SK-N-SH (cell line): Measurements from ENCODE around the gene GGACT. TPM values are rescaled to one million over a fixed set of nuclear protein-coding genes. Genes with fewer than 3 reads are reported as not detected.

Experiments
- CTCF ChIA-PET: fragments of 300-600, 350-600 bp; formaldehyde crosslinking; extraction: SDS; loops from one replicate; lab custom pipeline; 2021; lab: Yijun Ruan, JAX
- POLR2A ChIA-PET: fragments of 350-600 bp; sonication (Branson Sonifier 250); formaldehyde crosslinking; extraction: SDS; loops from one replicate; lab custom pipeline; 2020; ENCODE audit warnings: antibody characterized with exemption, inconsistent platforms; lab: Yijun Ruan, JAX
- DNase-seq: peaks from one replicate; pipeline ENCODE4 v3.0.0; 2012
- H2AFZ ChIP-seq: fragments of 200-600 bp; sonication (generic); 2 replicates; pipeline ENCODE4 v1.8.1; 2016; ENCODE audit warnings: antibody characterized with exemption, mild to moderate bottlenecking, low read depth
- H3F3A ChIP-seq: fragments of 200-600 bp; sonication (generic); replicated peaks from 2 replicates; pipeline ENCODE3; 2016; ENCODE audit warnings: antibody characterized with exemption, mild to moderate bottlenecking; ENCODE audit not compliant: insufficient read depth
- H3K27ac ChIP-seq, 2 experiments: fragments of 200-500 bp in 1 of 2; fragments of 200-600 bp in 1 of 2; sonication (Bioruptor generic) in 1 of 2; sonication (generic), shearing (Covaris generic) in 1 of 2; 2 replicates each; pipeline versions ENCODE4 v1.5.1 to v1.6.1; 2014 to 2016; ENCODE audit warnings: low read depth in 2 of 2, inconsistent platforms in 1 of 2, low read length in 1 of 2, mild to moderate bottlenecking in 1 of 2, mixed read lengths in 1 of 2
- H3K27me3 ChIP-seq: fragments of 200-600 bp; sonication (generic), shearing (Covaris generic); 2 replicates; pipeline ENCODE4 v1.6.1; 2016; ENCODE audit warnings: mixed run types; ENCODE audit not compliant: insufficient read depth
- H3K36me3 ChIP-seq, 2 experiments: fragments of 200-500 bp in 1 of 2; fragments of 200-600 bp in 1 of 2; sonication (Bioruptor generic) in 1 of 2; sonication (generic) in 1 of 2; replicated peaks in 1 of 2; 2 replicates each; pipeline versions ENCODE3 to v1.5.1; 2014 to 2016; ENCODE audit warnings: low read length in 1 of 2, mild to moderate bottlenecking in 1 of 2; ENCODE audit not compliant: insufficient read depth in 2 of 2, control insufficient read depth in 1 of 2
- H3K4me1 ChIP-seq, 2 experiments: fragments of 200-500 bp in 1 of 2; fragments of 200-600 bp in 1 of 2; sonication (Bioruptor generic) in 1 of 2; sonication (generic), shearing (Covaris generic) in 1 of 2; 2 replicates each; pipeline versions ENCODE4 v1.5.1 to v1.6.1; 2014 to 2016; ENCODE audit warnings: low read depth in 1 of 2, low read length in 1 of 2, mixed run types in 1 of 2; ENCODE audit not compliant: insufficient read depth in 2 of 2, control insufficient read depth in 1 of 2
- H3K4me2 ChIP-seq: fragments of 200-600 bp; sonication (generic), shearing (Covaris generic); 2 replicates; pipeline ENCODE4 v1.6.1; 2017; ENCODE audit warnings: mixed run types
- H3K4me3 ChIP-seq, 2 experiments: fragments of 200-500 bp in 1 of 2; fragments of 200-600 bp in 1 of 2; sonication (Bioruptor generic) in 1 of 2; sonication (generic), shearing (Covaris generic) in 1 of 2; 2 replicates each; pipeline versions ENCODE4 v1.5.1 to v1.8.1; 2014 to 2016; ENCODE audit warnings: low read depth in 2 of 2, inconsistent platforms in 1 of 2, low read length in 1 of 2, mild to moderate bottlenecking in 1 of 2, mixed read lengths in 1 of 2, moderate library complexity in 1 of 2
- H3K79me2 ChIP-seq: fragments of 200-600 bp; sonication (generic); 2 replicates; pipeline ENCODE4 v1.8.1; 2017; ENCODE audit warnings: mild to moderate bottlenecking; ENCODE audit not compliant: insufficient read depth
- H3K9ac ChIP-seq: fragments of 200-600 bp; sonication (generic); 2 replicates; pipeline ENCODE4 v1.6.1; 2017; ENCODE audit warnings: mixed run types
- H3K9me2 ChIP-seq: fragments of 200-600 bp; sonication (generic); 2 replicates; pipeline ENCODE4 v1.6.1; 2017; ENCODE audit warnings: mixed run types
- H3K9me3 ChIP-seq: fragments of 200-600 bp; sonication (generic); 2 replicates; pipeline ENCODE4 v1.6.1; 2017; ENCODE audit warnings: mixed run types, mild to moderate bottlenecking, moderate library complexity
- H4K20me1 ChIP-seq: fragments of 200-600 bp; sonication (generic); 2 replicates; pipeline ENCODE4 v1.6.1; 2017; ENCODE audit warnings: mild to moderate bottlenecking, mixed run types; ENCODE audit not compliant: insufficient read depth
- CHD2 ChIP-seq: fragments of 150-350 bp; IDR thresholded peaks from 2 replicates; pipeline ENCODE4 v1.6.1; 2018; ENCODE audit warnings: low read length; ENCODE audit not compliant: partially characterized antibody
- ELF1 ChIP-seq: IDR thresholded peaks from 2 replicates; pipeline ENCODE4 v1.4.0; 2012
- FOSL2 ChIP-seq: IDR thresholded peaks from 2 replicates; pipeline ENCODE4 v1.4.0; 2012; ENCODE audit warnings: low read depth, mild to moderate bottlenecking, moderate library complexity, borderline replicate concordance
- FOXM1 ChIP-seq: IDR thresholded peaks from 2 replicates; pipeline ENCODE4 v1.4.0; 2012; ENCODE audit warnings: low read depth, mild to moderate bottlenecking
- MEF2A ChIP-seq: IDR thresholded peaks from 2 replicates; pipeline ENCODE4 v1.4.0; 2012; ENCODE audit warnings: low read depth, borderline replicate concordance
- NFIC ChIP-seq: IDR thresholded peaks from 2 replicates; pipeline ENCODE4 v1.4.0; 2012; ENCODE audit warnings: borderline replicate concordance
- RFX5 ChIP-seq: IDR thresholded peaks from 2 replicates; pipeline ENCODE4 v1.6.1; 2012; ENCODE audit warnings: mild to moderate bottlenecking, improper control_type of control experiment, low read length
- SMC3 ChIP-seq: IDR thresholded peaks from 2 replicates; pipeline ENCODE4 v1.6.1; 2012; ENCODE audit warnings: low read depth, low read length, improper control_type of control experiment
- WGBS: methylation state at CpG from one replicate; pipeline ENCODE4 v1.1.6; 2017; ENCODE audit warnings: low lambda C conversion rate; 5-methylcytosine and 5-hydroxymethylcytosine counted together
- polyA plus RNA-seq, 3 experiments: library from polyadenylated mRNA; depleted of rRNA; stranded (reverse); fragments of >200 nt; gene quantifications; 2 replicates each; pipeline ENCODE4 v1.2.3, GENCODE V29; 2012
- TF ChIP-seq, protein P1 (sequence below): IDR thresholded peaks from 2 replicates; pipeline ENCODE4 v1.6.1; 2012; ENCODE audit warnings: mild to moderate bottlenecking, low read depth, low read length, moderate library complexity

The GGACT gene
- polyA plus RNA-seq, 1 of the 3 experiments (the other 2 are of a cell fraction) = 7.1 TPM

DNA sequence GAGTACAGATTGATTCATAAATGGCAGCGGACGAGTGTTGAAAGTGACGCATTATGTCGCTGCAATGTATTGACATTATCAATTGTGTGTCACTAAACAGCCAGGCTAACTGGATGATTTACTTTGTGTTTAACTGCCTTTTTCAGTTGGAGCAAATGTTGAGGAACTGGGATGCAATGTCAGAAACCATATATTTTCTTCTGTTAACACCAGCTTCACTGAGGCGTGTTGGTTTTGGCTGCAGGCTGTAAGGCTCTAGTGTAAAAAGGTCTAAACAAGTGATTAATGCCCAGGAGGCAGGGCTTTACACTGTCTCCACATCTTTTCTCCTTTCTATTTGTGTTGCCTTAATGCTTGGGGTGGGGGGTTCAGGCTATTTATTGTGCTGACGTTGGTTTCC is 80.1 kb downstream of the GGACT start:
- H3K27me3 ChIP-seq = no peaks in the 10 kb centered on the region
- H4K20me1 ChIP-seq = no peaks in the 10 kb centered on the region
- no peaks in the 10 kb centered on the region for H3K9me3 ChIP-seq
- 99% methylated on average over 6 of the region's 6 CpGs for WGBS
- H3K79me2 ChIP-seq = no peaks in the 10 kb centered on the region
- no peak overlapping the region for H3K4me2 ChIP-seq
- H2AFZ ChIP-seq = no peak overlapping the region
- no peak for DNase-seq
- POLR2A ChIA-PET = no interaction called here
- no peaks in the 10 kb centered on the region for H3K9me2 ChIP-seq
- no peaks in the 10 kb centered on the region for H3F3A ChIP-seq
- no peak overlapping the region for H3K27ac ChIP-seq
- CTCF ChIA-PET = interaction anchor here (1.1 to 2.0 kb wide), 2 partner anchors 23 to 852 kb away, joined by 3 to 5 read pairs; no protein-coding TSS in a partner anchor
- no peak overlapping the region for H3K4me3 ChIP-seq
- TF ChIP-seq CHD2 (no peak), MEF2A (no peak), NFIC (no peak), FOSL2 (no peak)
- no peaks in the 10 kb centered on the region for H3K36me3 ChIP-seq
- no peak overlapping the region for H3K9ac ChIP-seq
- peaks cover 4 to 17% of the 10 kb centered on the region in 2 experiments; a peak in 3 of 4 replicates for H3K4me1 ChIP-seq

DNA sequence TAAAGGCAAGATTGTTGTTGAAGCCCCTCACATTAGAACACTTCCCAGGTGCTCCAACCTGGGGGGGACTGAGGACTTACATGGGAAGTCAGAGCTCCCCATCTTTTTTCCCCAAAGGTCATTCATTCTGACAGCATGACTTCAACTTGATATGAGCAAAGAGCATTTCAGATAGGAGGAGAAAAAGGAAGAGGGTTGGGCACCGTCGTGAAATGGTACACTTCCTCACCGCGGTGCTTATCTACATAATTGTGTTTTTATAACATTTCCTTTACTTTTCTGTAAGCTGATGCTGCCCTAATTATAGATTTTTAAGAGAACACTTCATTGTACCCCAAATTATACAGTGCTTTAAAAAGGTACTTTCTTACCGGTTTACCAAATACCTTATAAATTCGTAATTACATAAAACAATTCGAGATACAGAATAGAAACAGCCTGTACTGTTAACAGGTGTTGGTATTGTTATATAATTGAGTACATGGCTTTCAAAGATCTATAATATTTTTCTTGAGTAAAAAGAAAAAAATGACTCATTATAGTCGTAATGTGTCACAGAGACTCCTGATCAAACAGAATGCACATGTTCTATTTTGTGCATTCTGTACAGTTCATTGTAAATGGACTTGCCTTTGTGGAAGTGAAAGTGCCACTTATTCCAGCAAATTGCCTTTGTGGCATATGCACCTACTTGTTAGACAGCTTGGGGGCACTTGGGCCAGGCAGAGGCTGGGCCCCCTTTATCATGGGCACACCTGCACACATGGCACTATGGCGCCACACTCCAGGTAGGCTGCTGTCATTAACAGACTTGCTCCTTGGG is 81.8 kb downstream of the GGACT start:
- POLR2A ChIA-PET = no interaction called here
- no peaks in the 10 kb centered on the region for H3K79me2 ChIP-seq

More for the DNA sequence above, 81.8 kb downstream of the GGACT start:
- Histone ChIP-seq H3K27me3 (no peaks in the 10 kb centered on the region), H3K4me2 (no peak overlapping the region), H3K27ac (no peak overlapping the region), H4K20me1 (no peaks in the 10 kb centered on the region), H3K9ac (no peak overlapping the region), H3K9me3 (no peaks in the 10 kb centered on the region), H3K36me3 (no peaks in the 10 kb centered on the region), H3K4me3 (no peak overlapping the region), H3F3A (no peaks in the 10 kb centered on the region), H2AFZ (no peak overlapping the region), H3K4me1 (peaks cover 0 to 15% of the 10 kb centered on the region in 2 experiments; a peak in 3 of 4 replicates), H3K9me2 (no peaks in the 10 kb centered on the region)
- TF ChIP-seq, protein P1, sequence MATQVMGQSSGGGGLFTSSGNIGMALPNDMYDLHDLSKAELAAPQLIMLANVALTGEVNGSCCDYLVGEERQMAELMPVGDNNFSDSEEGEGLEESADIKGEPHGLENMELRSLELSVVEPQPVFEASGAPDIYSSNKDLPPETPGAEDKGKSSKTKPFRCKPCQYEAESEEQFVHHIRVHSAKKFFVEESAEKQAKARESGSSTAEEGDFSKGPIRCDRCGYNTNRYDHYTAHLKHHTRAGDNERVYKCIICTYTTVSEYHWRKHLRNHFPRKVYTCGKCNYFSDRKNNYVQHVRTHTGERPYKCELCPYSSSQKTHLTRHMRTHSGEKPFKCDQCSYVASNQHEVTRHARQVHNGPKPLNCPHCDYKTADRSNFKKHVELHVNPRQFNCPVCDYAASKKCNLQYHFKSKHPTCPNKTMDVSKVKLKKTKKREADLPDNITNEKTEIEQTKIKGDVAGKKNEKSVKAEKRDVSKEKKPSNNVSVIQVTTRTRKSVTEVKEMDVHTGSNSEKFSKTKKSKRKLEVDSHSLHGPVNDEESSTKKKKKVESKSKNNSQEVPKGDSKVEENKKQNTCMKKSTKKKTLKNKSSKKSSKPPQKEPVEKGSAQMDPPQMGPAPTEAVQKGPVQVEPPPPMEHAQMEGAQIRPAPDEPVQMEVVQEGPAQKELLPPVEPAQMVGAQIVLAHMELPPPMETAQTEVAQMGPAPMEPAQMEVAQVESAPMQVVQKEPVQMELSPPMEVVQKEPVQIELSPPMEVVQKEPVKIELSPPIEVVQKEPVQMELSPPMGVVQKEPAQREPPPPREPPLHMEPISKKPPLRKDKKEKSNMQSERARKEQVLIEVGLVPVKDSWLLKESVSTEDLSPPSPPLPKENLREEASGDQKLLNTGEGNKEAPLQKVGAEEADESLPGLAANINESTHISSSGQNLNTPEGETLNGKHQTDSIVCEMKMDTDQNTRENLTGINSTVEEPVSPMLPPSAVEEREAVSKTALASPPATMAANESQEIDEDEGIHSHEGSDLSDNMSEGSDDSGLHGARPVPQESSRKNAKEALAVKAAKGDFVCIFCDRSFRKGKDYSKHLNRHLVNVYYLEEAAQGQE = no peak
- TF ChIP-seq SMC3 (no peak), FOXM1 (no peak), ELF1 (no peak), MEF2A (no peak), RFX5 (no peak)
- no peak for DNase-seq
- 96% methylated on average over 8 of the region's 9 CpGs for WGBS
- CTCF ChIA-PET = no interaction called here
